OCI-LY7 (cell line): ENCODE results near the gene KHDRBS2. TPM values are rescaled to one million over a fixed set of nuclear protein-coding genes. Genes with fewer than 3 reads are reported as not detected.

Experiments used
- BruUV-seq: library from RNA; stranded (reverse); fragments of 400-500 nt; replicated peaks from 2 replicates; lab custom pipeline; 2021; lab: Mats Ljungman, UMichigan
- CTCF ChIA-PET: fragments of 300-600 bp; sonication (Branson Sonifier 250); formaldehyde crosslinking; loops from one replicate; lab custom pipeline; 2022; ENCODE audit warnings: antibody characterized with exemption; ENCODE audit not compliant: unreplicated experiment; lab: Charles Lee
- POLR2A ChIA-PET: fragments of 300-600 bp; sonication (Branson Sonifier 250); formaldehyde crosslinking; loops from one replicate; lab custom pipeline; 2022; ENCODE audit warnings: antibody characterized with exemption; lab: Charles Lee
- DNase-seq: peaks from one replicate; pipeline ENCODE4 v3.0.0-alpha.2; 2015; ENCODE audit warnings: low spot score
- H2AFZ ChIP-seq: fragments of 200-600 bp; sonication (generic), shearing (Covaris generic); 2 replicates; pipeline ENCODE4 v1.6.1; 2014; ENCODE audit warnings: mild to moderate bottlenecking, antibody characterized with exemption, low read length, moderate library complexity
- H3K27ac ChIP-seq: fragments of 200-600 bp; sonication (generic); 2 replicates; pipeline ENCODE4 v1.5.1; 2014; ENCODE audit warnings: mixed run types, low read depth, mild to moderate bottlenecking, moderate library complexity, low read length, inconsistent platforms; ENCODE audit not compliant: poor library complexity, severe bottlenecking
- H3K36me3 ChIP-seq: fragments of 200-600 bp; sonication (generic); 2 replicates; pipeline ENCODE4 v1.6.1; 2014; ENCODE audit warnings: mild to moderate bottlenecking, antibody characterized with exemption, low read length, moderate library complexity, mixed read lengths; ENCODE audit not compliant: insufficient read depth
- H3K4me1 ChIP-seq: fragments of 200-600 bp; sonication (generic); 2 replicates; pipeline ENCODE4 v1.5.1; 2014; ENCODE audit warnings: mild to moderate bottlenecking, low read length; ENCODE audit not compliant: insufficient read depth, poor library complexity, severe bottlenecking
- H3K4me2 ChIP-seq: fragments of 200-600 bp; sonication (generic); 2 replicates; pipeline ENCODE4 v1.6.1; 2014; ENCODE audit warnings: mild to moderate bottlenecking, low read length
- H3K4me3 ChIP-seq: fragments of 200-600 bp; sonication (generic); 2 replicates; pipeline ENCODE4 v1.5.1; 2014; ENCODE audit warnings: mild to moderate bottlenecking, low read depth, low read length; ENCODE audit not compliant: poor library complexity, severe bottlenecking
- H3K79me2 ChIP-seq: fragments of 200-600 bp; sonication (generic); 2 replicates; pipeline ENCODE4 v1.6.1; 2016; ENCODE audit warnings: low read depth, mild to moderate bottlenecking, low read length, moderate library complexity, mixed read lengths; ENCODE audit not compliant: insufficient read depth
- H3K9me2 ChIP-seq: fragments of 200-600 bp; sonication (generic); 2 replicates; pipeline ENCODE4 v1.6.1; 2016; ENCODE audit warnings: mild to moderate bottlenecking, low read length, mixed read lengths; ENCODE audit not compliant: insufficient read depth
- H3K9me3 ChIP-seq: fragments of 200-600 bp; sonication (generic); 2 replicates; pipeline ENCODE4 v1.6.1; 2014; ENCODE audit warnings: mild to moderate bottlenecking, mixed run types, low read length, mixed read lengths
- H4K20me1 ChIP-seq: fragments of 200-600 bp; sonication (generic); 2 replicates; pipeline ENCODE4 v1.6.1; 2014; ENCODE audit warnings: mild to moderate bottlenecking, antibody characterized with exemption, low read length, moderate library complexity, mixed read lengths; ENCODE audit not compliant: insufficient read depth
- CTCF ChIP-seq: fragments of 200-600 bp; sonication (generic); conservative IDR thresholded peaks from 2 replicates; pipeline ENCODE4 v1.5.1; 2014; ENCODE audit warnings: mild to moderate bottlenecking, antibody characterized with exemption, low read length, moderate library complexity, mixed read lengths
- EZH2phosphoT487 ChIP-seq: fragments of 200-600 bp; sonication (generic); IDR thresholded peaks from 2 replicates; pipeline ENCODE4 v1.6.1; 2018; ENCODE audit warnings: low read depth, borderline replicate concordance, mild to moderate bottlenecking, mixed run types, antibody characterized with exemption, low read length, moderate library complexity, mixed read lengths
- intact Hi-C: fragments of 100-400 bp; cut with micrococcal nuclease; formaldehyde crosslinking; loops from one replicate; pipeline ENCODE4 v1.10.0; 2022; ENCODE audit not compliant: unreplicated experiment
- total RNA-seq, 2 experiments: library from RNA; depleted of rRNA in 1 of 2; stranded (reverse); fragments of >200 nt in 1 of 2; shearing (Covaris generic) in 1 of 2; gene quantifications; 2 replicates each; pipeline ENCODE4 v1.2.3, GENCODE V29; 2014 to 2022

Gene KHDRBS2
- total RNA-seq, 2 experiments from 2014 or later: 1.7 to 7.6 TPM

GRCh38 chr6:62103186-62103859 lies 182.7 kb downstream of the KHDRBS2 start:
- Histone ChIP-seq H3K4me2 (no peak overlapping the region), H3K27ac (no peak overlapping the region), H3K4me3 (no peak overlapping the region), H3K79me2 (no peaks in the 10 kb centered on the region), H3K9me2 (no peaks in the 10 kb centered on the region), H3K9me3 (no peaks in the 10 kb centered on the region), H4K20me1 (no peaks in the 10 kb centered on the region), H2AFZ (no peak overlapping the region), H3K4me1 (no peaks in the 10 kb centered on the region), H3K36me3 (no peaks in the 10 kb centered on the region)
- TF ChIP-seq CTCF (no peak), EZH2phosphoT487 (no peak)
- intact Hi-C loops: no loop called here
- DNase-seq: no peak
- ChIA-PET CTCF (no interaction called here), POLR2A (no interaction called here)
- no TSS peak for BruUV-seq

- no TSS peak for BruUV-seq
- intact Hi-C loops: no loop called here
- H3K4me1 ChIP-seq: no peaks in the 10 kb centered on the region
- H3K4me3 ChIP-seq: no peak overlapping the region
- no peaks in the 10 kb centered on the region for H4K20me1 ChIP-seq
- ChIA-PET CTCF (no interaction called here), POLR2A (interaction anchor here (0.5 to 0.8 kb wide), 3 partner anchors 10 to 1898 kb away, joined by 3 to 4 read pairs (median 3); no protein-coding TSS in a partner anchor)
- H3K9me2 ChIP-seq: no peaks in the 10 kb centered on the region
- no peaks in the 10 kb centered on the region for H3K36me3 ChIP-seq
- H3K79me2 ChIP-seq: no peaks in the 10 kb centered on the region
- no peak for DNase-seq
- H2AFZ ChIP-seq: no peak overlapping the region
- TF ChIP-seq EZH2phosphoT487: no peak
- TF ChIP-seq CTCF: no peak
- no peaks in the 10 kb centered on the region for H3K9me3 ChIP-seq
- H3K4me2 ChIP-seq: no peak overlapping the region
- H3K27ac ChIP-seq: no peak overlapping the region
Observed at GRCh38 chr6:62102387-62102786, 183.6 kb downstream of the KHDRBS2 start.
